Nucleus accumbens (tissue), 56 donors: ENCODE data around the gene SIGLEC14.
"Not testable (repeated sequence)": the region's sequence is repeated elsewhere in the genome, so short reads cannot be mapped to it uniquely, and the experiment has no call there.

Source experiments
- DNase-seq, 56 donors: peaks; one replicate each; lab custom pipeline; 2025; lab: John Stamatoyannopoulos, UW

SIGLEC14 gene, protein sequence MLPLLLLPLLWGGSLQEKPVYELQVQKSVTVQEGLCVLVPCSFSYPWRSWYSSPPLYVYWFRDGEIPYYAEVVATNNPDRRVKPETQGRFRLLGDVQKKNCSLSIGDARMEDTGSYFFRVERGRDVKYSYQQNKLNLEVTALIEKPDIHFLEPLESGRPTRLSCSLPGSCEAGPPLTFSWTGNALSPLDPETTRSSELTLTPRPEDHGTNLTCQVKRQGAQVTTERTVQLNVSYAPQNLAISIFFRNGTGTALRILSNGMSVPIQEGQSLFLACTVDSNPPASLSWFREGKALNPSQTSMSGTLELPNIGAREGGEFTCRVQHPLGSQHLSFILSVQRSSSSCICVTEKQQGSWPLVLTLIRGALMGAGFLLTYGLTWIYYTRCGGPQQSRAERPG

DNA sequence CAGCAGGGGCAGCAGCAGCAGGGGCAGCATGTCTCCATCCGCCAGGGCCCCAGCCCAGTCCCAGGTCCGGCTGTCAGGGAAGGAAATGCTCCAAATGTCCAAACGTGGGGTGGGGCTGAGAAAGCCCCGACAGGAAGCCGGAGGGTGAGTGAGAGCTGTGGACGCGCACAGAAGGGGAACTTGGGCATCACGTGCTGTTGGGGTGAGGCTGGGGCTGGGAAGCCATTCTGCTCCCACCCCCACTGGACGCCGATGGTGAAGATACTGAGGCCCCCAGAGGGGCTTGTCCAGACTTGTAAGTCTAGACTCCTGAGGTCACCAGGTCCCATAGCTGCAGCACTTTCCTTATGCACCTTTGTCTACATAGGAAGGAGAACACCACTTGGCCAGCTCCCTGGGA lies at the start of gene SIGLEC14:
Gene SIGLEC14, minus strand, starts transcription at position 96 of the 400 bp plus-strand sequence. Its CDS starts 66 bp downstream, at position 30.
- DNase-seq = not testable (repeated sequence)

DNA sequence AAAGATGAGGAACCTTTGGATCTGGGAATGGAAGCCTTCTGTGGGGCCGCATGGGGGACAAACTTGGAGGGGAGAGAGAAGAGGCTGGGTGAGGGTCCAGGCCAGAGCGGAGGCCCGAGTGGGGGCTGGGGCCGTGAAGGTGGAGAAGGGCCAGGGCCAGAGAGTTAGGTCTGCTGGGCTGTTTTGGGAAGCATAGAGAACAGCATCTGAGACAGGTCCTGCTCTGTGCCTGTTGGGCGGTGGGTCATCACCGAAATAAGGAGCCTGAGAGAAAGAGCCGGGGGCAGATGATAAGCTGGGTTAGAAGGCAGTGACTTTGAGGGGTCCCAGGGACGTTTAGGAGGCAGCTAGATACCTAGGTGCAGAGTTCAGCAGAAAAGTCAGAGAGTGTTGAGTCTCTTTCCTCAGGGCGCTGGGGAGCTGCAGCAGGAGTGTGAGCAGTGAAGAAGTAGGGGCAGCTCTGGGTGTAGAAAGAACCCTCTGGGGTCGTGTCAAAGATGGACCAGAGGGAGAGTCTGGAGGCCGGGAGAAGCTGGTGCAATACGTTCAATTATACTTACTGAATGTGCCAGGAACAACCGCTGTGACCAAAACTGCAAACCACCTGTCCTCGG lies 49.2 kb upstream of the SIGLEC14 start:
- DNase-seq = no peak

DNA sequence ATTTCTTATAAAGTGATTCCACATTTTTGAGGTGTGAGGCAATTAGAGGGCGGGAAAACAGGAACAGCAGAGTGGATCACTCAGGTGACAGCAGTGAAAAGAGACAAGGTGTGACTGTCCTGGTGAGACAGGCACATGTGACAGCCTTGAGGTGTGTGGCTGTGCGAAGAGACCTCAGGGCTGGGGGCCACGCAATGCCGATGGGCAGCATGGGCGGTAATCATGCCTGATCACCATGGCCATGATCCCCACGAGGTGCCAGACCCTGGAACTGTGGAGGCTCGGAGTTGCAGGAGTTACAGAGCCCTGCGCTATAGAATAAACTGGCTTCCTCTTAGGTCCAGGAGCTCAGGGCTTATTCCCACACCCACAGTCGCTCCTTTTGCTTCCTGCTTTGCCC lies 48.5 kb upstream of the SIGLEC14 start:
- DNase-seq = no peak

DNA sequence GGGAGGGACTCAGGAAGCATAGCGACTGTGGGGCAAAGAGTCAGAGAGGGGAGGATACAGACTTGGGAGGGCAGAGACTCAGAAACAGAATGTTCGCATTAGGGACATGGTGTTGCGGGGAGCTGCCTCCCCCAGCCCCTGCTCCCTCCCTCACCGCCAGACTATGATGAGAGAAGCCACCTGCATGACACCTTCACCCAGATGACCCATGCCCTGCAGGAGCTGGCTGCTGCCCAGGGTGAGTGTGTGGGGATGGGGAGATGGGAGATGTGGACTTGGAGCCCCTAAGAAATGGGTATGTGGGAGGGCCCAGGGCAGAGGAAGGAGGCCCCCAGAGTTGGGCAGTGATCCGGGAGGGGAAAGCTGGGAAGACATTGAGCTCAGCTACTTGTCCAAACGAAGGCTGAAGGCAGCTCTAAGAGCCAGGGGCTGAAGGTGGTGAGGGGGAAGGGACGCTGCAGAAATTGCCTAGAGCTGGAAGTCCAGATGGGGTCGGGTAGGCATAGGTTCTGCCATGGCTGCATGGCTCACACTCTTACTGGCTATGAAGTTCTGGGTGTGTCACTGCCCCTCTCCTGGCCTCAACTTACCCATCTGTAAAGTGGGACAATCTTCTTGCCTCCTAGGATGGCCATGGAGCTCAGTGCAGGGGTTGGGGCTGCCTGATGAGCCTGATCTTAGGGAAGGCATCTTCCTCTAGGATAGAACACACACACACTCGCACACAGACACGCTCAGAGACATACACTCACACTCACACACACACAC lies 47.9 kb upstream of the SIGLEC14 start:
- no peak for DNase-seq

DNA sequence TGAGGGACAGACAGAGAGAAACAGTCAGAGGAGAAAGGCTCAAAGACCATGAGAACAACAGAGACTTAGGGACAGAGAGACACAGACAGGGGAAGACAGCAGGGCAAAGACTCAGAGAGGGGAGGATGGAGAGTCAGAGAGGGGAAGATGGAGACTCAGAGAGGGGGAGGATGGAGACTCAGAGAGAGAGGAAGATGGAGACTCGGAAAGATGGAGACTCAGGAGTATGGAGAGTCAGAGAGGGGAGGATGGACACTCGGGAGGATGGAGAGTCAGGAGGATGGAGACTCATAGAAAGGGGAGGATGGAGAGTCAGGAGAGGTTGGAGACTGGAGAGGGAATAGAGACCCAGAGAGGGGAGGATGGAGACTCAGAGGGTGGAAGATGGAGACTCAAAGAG lies 47.2 kb upstream of the SIGLEC14 start:
- DNase-seq = no peak

DNA sequence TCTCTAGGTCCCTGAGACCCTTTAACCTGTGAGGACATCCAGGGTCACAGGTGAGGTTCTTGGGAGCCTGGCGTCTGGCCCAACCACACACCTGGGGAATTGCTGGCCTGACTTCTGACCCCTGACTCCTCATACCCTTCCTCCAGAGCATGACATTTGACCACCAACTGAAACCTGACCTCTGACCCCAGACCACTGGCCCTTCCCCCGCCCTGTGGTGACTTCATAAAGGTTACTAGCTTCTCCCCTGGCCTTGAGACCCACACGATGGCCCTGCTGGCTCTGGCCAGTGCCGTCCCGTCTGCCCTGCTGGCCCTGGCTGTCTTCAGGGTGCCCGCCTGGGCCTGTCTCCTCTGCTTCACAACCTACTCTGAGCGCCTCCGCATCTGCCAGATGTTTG lies 46.6 kb upstream of the SIGLEC14 start, which contains the start of gene SPACA6:
Gene SPACA6, plus strand, starts transcription at position 71 of the 400 bp plus-strand sequence. Its CDS starts 197 bp downstream, at position 268.
- DNase-seq = no peak

DNA sequence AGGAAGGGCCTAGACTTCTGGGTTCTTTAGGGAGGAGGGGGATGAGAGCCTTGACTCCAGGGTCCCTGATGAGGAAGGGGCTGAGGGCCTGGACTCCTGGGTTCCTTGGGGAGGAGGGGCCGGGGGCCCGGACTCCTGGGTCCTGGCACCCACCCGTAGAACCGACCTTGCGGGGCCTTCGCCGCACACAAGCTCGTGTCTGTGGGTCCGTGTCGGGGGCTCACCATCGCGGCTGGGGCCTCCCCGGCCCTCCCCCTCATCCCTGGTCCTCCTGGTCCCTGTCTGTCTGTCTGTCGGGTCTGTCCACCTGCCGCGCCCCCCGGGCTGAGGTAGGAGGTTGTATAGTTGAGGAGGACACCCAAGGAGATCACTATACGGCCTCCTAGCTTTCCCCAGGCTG lies 45.8 kb upstream of the SIGLEC14 start:
- DNase-seq = no peak

DNA sequence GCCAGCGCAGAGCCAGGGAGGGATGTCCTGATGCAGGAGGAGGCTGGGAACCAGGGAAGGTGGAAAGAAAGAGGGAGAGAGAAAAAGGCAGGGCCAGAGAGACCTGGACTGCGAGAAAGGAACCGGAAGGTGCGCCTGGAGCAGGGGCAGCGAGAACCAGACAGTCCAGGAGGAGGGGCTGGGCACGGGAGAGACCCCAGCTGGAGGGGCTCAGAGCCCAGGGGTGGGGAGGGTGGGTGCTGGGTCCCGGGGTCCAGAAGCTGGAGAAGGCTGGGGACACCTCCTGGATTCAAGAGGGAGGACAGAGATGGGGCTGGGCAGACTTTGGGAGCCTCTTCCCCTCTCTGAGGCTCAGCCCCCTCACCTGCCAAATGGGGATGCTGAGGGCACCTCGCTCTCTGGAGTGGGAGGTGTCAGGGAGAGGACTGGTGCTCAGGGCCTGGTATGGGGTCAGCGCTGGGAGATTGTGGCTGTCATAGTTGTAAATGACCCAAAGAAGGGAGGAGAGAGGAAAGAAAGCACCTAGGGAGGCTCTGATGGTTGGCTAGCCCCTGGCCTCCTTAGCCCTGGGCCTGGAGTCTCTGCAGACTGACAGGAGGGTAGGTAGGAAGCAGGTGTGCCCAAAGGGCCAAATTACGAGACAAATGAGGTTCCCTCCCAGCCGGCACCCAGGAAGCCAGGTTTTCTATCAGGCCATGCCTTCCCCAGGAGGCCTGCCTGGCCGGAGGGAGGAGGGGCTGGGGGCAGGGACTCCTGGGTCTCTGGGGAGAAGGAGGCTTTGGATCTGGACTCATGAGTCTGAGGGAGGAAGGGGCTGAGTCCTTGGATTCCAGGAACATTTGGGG lies 45.2 kb upstream of the SIGLEC14 start:
- DNase-seq = no peak

DNA sequence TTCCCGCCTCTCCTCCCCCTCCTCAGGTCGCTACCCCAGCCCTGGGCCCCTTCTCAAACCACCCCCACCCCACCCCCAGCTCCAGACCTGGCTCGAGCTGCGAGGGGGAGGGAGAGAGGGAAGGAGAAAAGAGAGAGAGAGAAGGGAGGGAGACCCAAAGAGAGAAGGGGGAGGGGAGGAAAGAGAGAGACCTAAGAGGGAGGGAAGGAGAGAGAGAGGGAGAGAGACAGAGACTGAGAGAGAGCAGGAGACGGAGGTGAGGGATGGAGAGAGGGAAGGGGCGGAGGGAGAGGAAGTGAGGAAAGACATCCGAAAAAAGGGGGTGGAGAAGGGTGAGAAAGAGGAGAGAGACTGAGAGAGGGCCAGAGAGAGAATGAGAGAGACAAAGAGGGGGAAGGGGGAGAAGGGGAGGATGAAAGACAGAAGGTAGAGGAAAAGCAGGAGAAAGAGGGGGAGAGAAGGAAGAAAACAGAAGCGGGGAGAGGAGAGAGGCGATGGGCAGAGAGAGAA lies 44.5 kb upstream of the SIGLEC14 start:
- no peak for DNase-seq

DNA sequence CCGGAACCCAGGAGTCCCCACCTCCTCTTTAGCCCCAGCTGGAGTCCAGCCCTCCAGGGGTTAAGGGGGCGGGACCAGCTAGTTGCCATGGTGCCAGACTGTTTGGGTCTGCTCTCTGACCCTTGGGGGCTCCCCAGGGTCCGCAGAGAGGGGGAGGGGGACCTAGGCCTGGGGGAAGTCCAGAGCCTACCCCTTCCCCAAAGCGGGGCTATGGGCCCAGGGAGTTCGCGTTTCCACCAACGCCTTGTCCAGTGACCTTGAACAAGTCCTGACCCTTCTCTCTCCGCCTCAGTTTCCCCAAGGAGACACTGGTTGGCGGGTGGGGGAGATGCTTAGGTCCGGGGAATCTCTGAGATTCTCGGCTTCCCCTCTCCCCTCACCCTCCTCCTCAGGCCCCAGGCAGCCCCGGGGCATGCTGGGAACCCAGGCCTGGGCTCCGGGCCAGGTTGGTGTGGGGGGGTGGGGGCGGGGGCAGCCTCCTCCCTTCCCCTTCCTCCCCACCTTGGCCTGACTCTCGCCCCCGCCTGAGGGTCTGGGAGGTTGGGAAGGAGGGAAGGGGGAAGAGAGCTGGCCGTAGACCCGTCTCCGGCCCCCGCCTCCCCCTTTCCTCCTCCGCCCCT lies 43.9 kb upstream of the SIGLEC14 start:
- DNase-seq = peak in 50 of 56 donors; percentile 18 to 89 (median 64)

DNA sequence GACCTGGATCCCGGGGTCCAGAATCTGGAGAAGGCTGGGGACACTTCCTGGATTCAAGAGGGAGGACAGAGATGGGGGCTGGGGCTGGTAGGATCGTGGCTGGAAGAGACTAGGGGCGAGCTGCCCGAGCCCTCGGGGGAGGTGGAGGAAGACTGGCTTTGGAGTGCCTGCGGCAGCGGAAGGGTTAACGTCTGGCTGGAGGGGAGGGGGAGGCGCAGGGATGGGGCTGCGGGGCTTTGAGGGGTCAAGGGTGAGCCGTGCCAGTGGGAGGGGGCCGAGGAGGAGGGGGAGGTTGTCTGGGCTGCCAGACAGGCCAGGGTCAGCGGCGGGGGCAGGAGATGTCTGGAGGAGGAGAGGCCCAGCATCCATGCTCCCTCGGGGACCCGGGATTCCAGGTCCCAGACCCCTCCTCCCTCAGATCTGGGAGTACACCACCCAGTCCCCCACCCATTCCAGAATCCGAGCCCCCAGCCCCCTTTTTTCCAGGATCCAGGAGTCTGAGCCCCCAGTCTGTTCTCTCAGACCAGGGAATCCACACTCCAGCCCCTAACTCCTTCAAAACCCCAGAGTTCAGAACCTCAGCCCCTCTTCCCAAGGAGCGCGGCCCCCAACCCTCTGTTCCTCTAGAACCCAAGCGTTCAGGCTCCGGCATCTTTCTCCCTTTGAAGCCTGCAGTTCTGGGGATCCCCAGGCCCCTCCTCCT lies 43.3 kb upstream of the SIGLEC14 start:
- DNase-seq = peak in 42 of 56 donors; percentile 4 to 70 (median 52)

DNA sequence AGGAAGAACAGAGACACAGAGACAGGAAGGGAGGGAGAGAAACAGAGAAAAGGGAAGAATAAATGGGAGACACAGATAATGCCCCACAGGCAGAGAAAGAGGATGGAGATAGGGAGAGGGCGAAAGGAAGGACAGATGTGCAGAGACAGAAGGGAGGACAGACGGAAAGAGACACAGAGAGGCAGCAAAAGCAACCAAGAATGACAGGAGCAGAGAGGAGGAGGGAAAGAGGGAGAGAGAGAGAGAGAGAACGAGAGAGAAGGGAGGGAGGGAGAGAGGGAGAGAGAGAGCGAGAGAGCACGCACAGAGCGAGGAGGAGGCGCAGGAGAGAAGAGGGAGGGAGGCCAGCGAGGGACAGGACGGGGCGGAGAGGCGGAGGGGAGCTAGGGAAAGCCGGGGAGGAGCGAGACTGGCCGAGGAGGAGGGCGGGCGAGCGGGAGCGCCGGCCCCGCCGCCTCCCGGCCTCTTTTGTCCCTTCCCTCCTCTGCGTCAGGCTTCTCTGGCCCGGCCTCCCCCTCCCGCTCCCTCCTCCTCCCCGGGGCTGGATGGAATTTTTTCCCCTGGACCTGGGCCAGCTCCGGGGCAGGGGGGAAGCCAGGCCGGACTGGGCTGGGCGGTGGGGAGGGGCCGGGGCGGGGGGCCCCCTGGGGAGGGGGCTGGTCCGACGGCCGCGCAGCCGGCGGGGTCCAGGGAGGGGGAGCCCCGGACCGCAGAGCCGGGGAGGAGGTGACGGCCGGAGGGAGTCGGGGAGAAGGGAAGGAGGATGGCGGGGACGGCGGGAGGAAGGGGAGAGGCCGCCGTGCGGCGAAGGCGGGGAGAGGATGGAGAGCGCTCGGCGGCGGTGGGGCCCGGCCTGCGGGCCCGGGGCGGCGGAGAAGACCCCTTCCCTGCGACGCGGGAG lies 42.3 kb upstream of the SIGLEC14 start:
- peak in 54 of 56 donors; percentile 51 to 96 (median 89) for DNase-seq

DNA sequence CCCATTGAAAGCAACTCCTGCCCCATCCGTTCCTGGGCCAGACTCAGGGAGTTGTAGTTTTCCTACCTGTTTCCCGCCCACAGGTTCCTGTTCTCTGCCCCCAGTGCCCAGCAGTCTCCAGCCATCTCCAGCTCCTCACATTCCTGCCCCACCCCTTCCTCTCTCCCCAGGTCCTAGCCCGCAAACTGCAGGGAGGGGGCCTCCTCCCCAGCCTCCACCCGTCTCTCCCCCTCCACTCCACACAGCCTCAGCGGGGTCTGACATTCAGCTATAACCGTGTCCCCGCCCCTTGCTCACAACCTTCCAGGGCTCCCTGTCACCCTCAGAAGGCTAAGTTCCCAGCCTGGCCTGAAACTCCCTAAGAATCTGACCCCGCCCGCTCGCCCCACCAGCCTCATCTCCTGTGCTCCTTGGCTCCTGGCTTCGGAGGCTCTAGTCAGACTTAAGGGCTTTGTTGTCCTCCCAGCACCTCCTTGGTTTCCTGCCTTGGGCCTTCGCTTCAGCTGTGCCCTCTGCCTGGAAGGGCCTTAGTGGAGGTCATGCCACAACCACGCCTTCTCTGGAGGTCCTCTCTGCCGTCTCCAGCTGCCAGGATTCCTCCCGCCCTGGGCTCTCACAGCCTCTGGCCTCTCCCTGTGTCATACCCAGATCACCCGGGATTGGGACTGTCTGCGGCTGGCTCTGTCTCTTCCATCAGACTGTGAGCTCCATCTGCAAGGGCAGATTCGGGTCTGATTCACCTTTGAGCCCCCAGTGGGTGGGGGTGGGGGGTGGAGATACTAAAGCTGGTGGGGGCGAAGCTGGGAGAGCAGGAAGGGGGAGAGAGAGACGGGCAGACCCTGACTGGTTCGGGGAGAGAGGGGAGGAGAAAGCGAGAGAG lies 41.4 kb upstream of the SIGLEC14 start:
- DNase-seq = peak in 43 of 56 donors; percentile 11 to 73 (median 49)

DNA sequence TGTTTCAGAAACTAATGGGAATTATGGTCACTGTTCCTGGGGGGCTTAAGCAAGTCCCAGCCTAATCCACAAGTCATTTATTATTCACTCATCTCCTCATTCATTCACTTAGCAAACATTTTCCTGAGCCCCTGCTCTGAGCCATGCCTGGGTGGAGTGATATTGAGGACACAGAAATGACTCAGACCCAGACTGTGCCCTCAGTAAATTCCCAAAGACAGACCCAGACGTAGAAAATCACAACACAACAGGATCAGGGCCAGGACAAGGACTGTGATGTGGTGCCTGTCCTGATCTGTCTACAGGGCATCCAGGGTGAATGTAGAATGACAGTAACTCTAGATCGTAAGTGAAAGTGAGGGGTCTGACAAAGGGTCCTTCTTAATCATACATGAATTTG lies 39.5 kb upstream of the SIGLEC14 start:
- DNase-seq = no peak

DNA sequence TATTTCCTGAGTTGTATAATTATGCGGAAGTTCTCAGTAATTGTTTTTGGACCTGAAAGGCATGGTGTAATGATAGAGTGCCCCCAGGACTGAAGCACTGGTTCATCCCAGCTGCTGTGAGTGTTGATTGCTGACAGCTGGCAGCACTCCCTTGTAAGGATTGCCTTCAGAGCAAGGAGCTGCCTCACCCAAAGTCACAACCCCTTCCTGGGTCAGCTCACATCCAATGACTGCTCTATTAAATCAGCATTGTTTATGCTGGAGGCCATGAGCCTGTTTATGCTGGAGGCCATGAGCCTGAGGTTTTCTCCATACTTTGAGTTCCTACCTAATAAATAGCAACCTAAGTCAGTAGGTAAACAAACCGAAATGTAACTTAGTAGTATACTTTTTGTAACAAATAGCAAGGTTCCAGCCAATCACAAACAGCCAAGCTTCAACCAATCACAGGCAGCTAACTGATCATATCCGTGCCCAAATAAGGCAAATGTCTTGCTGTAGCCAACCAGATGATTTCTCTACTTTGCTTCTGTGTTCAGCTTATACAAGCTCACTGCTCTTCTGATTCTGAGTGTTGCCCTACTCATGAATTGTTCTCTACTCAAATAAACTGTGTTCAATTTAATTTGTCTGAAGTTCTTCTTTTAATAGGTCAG lies 34.8 kb upstream of the SIGLEC14 start:
- no peak for DNase-seq

DNA sequence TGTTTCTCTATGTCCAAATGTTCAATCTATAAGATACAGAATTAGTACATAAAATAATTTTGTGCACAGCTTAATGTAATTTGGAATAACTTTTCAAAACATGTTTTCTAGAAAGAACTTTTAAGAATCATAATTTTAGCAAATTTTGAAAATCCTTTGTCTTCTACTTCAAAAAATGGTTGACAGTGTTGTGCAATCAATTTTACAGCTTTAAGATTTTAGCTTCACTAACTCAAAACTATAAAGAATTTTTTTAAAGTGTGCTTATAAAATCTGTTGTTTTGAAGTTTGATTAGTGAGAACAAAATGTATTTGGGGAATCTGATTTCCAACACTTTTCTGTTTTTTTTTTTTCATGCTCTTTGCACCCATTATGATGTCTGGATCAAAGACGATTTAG lies 33.8 kb upstream of the SIGLEC14 start:
- DNase-seq = no peak
